HG03520 (cell line): ENCODE data around the gene RGPD8.
A peak's percentile ranks its signal among the peaks of the same experiment; 100 is the strongest.
"Not testable (repeated sequence)": the region's sequence is repeated elsewhere in the genome, so short reads cannot be mapped to it uniquely, and the experiment has no call there.

Experiments
- ATAC-seq: cut with Tn5 transposase; IDR thresholded peaks from one replicate; pipeline ENCODE4 v1.9.1; 2021; ENCODE audit warnings: mild to moderate bottlenecking, moderate library complexity; ENCODE audit not compliant: unreplicated experiment

Gene RGPD8

DNA sequence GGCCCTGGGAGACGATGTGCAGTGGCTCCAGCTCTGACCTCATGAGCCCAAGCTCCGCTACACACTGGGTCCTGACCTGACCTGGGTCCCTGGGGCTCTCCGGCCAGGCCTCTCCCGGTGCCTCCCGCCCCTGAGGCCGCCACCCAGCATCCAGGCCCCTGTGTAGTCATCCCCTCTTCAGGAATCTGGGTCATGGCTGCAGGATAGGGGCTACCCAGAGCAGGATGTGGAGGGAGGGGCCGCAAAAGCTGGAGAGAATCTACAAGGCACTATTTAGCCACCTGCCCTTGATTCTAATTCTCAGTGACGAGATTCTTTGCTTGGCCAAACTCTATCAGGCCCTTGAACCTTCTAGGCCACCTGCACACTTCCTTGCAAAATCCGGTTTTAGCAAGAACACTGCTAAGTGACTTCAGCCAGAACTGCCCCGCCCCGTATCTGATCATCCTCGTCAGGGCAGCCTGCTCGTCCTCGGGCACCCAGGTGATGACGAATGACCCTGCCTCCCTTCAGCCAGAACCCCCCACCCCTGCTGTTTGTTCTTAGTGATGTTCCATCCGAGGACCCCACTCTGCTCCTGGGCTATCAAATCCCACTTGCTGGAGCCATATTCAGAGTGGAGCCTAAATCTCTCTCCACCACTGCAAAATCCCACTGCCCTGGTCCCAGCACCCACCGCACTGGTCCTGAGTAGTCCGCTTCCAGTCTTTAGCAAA lies 2.4 kb upstream of the RGPD8 start:
- ATAC-seq, result not testable (repeated sequence)

DNA sequence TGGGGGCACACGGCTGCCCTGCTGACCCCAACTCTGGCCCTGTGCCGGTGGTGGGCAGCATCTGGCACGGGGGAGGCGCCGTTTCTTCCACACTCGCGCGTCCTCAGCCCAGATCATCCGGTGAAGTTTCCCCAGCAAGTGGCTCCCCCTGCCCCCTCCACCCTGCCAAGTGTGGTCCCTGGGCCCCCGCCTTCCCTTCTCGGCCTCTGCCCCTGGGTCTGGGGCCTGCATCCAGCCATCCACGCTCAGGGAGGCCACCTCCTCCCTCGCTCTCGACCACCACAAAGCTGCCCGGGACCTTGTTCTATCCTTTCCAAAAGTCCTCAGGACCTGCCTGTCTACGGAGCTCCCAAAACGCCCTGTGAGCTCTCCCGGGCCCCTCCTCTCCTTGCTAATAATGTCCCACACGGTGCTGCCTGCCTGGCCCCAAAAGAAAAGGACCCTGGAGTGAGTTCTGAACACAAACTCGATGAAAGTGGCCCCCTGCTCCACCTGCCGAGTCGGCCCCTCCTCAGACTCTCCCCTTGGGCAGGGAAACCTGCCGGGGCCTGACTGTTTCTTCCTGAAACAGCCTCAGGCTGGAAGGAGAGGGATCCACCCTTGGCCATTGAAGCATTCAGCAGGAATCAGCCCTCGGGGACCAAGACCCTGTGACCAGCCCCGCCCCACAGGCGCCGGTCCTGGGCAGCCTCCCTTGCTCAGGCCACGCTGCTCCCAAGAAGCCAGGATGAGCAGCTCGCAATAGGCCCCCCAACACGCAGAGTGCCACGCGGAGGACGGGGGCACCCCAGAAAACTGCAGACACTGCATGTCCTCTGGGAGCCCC lies 1.7 kb upstream of the RGPD8 start:
- ATAC-seq, result not testable (repeated sequence)

DNA sequence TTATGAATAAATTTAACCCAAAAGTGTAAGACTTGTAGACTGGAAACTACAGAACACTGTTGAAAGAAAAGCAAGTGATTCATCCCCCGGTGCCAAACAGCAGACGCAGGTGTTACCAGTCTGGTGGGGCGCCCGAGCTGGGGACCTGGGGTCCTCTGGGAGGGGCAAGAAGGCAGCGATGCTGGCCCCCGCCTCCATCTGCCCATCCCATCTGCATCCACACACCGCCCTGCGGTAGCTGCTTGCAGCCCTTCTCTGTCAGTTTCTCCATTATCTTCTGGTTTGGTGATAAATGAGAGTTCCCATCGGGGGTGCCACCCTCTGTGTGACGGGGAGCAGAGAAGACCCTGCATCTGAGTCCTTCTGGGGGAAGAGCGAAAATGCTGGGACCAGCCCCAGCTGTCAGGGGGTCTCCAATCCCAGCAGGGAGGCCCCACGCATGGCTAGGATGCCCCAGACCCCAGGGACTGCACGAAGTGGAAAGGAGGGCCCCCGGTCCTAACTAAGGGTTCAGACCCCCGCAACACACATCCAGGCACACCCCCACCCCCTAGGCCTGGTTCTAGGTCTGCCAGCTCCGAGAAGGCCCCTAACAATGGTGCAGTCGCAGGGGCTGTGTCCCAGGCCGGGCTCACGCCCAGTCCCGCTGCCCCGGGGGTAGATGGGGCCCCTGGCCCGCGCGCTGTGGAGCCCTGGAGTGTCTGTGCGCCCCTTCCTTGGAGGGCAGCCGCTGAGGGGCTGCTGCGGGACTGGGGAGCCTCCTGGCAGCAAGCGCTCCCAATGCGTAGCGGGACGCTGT lies 686 bp upstream of the RGPD8 start:
- ATAC-seq, result no peak

DNA sequence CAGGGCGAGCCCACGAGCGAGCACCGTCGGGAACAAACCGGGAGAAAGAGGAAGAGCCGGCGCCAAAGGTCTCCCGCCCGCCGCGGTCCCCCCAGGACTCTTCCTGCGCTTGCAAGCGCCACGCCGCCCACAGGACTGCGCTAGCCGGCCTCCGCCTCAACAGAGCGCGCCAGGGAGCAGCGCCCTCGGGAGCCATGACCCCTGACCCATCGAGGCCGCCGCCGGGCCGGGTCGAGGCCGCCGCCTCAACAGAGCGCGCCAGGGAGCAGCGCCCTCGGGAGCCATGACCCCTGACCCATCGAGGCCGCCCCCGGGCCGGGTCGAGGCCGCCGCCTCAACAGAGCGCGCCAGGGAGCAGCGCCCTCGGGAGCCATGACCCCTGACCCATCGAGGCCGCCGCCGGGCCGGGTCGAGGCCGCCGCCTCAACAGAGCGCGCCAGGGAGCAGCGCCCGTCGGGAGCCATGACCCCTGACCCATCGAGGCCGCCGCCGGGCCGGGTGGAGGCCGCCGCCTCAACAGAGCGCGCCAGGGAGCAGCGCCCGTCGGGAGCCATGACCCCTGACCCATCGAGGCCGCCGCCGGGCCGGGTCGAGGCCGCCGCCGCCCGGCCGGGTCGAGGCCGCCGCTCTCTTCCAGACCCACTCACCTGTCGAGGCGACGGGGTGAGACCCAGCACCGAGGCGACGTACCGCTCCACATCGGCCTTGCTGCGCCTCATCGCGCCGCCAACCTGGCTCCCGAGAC lies 538 bp downstream of the RGPD8 start:
- peak; percentile 32 for ATAC-seq

- ATAC-seq, result not testable (repeated sequence)
Observed at GRCh38 chr2:112432390-112432734, 1.1 kb downstream of the RGPD8 start.

DNA sequence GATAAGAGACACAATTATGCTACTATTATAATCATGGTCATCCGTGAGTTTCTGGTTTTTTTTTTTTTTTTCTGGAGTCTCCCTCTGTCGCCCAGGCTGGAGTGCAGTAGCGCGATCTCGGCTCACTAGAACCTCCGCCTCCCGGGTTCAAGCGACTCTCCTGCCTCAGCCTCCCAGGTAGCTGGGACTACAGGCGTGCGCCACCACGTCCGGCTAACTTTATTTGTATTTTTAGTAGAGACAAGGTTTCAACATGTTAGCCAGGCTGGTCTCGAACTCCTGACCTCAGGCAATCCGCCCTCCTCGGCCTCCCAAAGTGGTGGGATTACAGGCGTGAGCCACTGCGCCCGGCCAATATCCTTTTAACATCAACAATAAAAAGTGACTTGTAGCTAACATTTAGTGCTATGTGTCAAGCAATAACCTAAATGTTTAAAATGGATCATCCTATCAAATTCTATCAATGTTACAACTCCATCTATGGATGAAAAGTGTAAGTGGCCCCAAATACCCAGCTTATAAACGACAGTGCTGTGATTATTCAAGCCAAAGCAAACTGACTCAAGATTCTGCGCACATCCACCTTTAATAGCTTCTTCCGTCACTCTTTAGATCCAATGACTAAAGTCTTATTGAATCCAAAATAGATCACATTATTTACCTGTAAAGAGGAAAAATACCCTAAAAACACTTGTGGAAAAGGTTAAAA lies 1.7 kb downstream of the RGPD8 start:
- ATAC-seq, result not testable (repeated sequence)

DNA sequence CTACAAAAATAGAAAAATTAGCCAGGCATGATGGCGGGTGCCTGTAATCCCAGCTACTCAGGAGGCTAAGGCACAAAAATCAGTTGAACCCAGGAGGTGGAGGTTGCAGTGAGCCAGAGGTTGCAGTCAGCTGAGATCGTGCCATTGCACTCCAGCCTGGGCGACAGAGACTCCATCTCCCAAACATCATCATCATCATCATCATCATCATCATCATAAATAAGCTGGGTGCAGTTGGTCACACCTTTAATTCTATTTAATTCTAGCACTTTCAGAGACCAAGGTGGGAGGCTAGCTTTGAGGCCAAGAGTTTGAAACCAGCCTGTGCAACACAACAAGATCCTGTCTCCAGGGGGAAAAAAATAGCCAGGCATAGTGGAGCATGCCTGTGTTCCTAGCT lies 8.9 kb downstream of the RGPD8 start:
- not testable (repeated sequence) for ATAC-seq

GRCh38 chr2:112416860-112417259 lies 16.6 kb downstream of the RGPD8 start:
- ATAC-seq, result not testable (repeated sequence)

- not testable (repeated sequence) for ATAC-seq
Observed at GRCh38 chr2:112360055-112360454, 73.4 kb downstream of the RGPD8 start.

GRCh38 chr2:112354335-112354734 lies 79.1 kb downstream of the RGPD8 start:
- not testable (repeated sequence) for ATAC-seq

- ATAC-seq, result not testable (repeated sequence)
Observed at GRCh38 chr2:112352809-112353603, 80.4 kb downstream of the RGPD8 start.

- ATAC-seq, result not testable (repeated sequence)
Observed at GRCh38 chr2:112352292-112352691, 81.2 kb downstream of the RGPD8 start.

- no peak for ATAC-seq
Observed at GRCh38 chr2:112345030-112346027, 88.1 kb downstream of the RGPD8 start.

DNA sequence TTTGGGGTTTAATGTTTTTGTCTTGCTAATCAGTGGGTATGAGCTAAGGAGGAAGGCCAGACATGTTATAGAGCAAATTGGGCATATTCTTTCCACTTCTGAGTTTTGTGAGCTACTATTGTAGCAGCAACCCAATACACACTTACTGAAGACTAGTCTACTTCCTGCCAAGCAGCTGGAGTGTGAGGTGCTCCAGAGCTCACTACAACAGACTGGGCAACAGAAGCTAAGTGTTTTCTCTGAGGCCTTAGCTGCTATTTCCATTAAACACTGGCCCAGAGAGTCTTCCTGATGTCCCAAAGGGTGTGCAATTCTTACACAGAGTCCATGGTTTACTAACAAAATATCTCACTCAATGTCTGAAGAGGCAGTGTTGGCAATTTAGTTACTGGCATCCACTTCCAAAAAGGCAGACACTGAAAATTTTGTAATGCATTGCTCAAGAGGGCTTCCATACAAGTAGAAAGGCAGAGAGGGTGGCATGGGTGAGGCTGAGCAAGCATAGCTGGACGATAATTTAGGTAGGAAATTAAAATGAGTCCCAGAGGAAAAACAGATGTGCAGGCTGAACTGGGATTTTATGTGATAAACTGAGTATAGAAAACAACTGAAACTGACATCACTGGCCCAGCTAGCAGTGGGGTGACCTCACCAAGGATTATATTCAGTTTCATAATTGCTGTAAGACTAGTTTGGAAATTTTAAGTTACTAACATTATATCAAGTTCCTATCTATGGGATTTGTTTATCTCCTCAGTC lies 89.4 kb downstream of the RGPD8 start:
- ATAC-seq, result no peak

DNA sequence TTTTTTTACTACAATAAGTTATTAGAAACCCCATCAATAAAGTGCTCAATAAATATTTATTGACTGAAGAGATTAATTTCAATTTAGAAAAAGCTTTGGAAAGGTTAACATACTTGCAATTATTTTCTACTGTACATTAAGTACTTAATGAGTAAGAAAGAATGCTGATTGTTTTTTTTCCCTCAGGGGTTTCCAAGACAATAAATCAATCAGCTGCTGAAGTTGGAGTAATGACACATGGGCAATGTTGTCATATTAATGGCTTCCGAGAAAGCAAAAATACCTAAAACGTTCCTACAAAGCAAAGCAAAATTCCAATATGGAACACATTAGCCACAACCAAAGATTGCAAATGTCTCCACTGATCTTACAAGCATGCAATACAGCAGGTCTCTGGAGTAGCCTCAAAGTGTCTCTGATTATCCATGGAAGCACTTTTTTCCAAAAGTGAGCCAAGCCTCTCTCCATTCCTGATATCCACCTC lies 91.3 kb downstream of the RGPD8 start:
- no peak for ATAC-seq

GRCh38 chr2:112340475-112341267 lies 92.8 kb downstream of the RGPD8 start:
- no peak for ATAC-seq
